HepG2 (cell line): ENCODE measurements around the gene THPO. TPM values are rescaled to one million over a fixed set of nuclear protein-coding genes. Genes with fewer than 3 reads are reported as not detected.

ENCODE experiments used
- ATAC-seq: fragments of 200-7000 bp; cut with Tn5 transposase; 3 replicates; pipeline ENCODE4 v1.9.1; 2020; ENCODE audit warnings: mild to moderate bottlenecking, moderate library complexity
- BruUV-seq: library from RNA; stranded (reverse); fragments of 400-500 nt; replicated peaks from 2 replicates; lab custom pipeline; 2021; lab: Mats Ljungman, UMichigan
- CTCF ChIA-PET: fragments of 300-600 bp; formaldehyde crosslinking; extraction: SDS; loops from one replicate; lab custom pipeline; 2021; ENCODE audit warnings: low total read pairs, inconsistent platforms, low intra/inter-chr PET ratio; lab: Yijun Ruan, JAX
- POLR2A ChIA-PET: fragments of 350-600 bp; sonication (Branson Sonifier 250); formaldehyde crosslinking; loops from one replicate; lab custom pipeline; 2020; ENCODE audit warnings: antibody characterized with exemption, inconsistent platforms; lab: Yijun Ruan, JAX
- DNase-seq: peaks from one replicate; pipeline ENCODE4 v3.0.0-alpha.2; 2015; ENCODE audit warnings: low spot score
- FAIRE-seq: peaks from 3 replicates; lab custom pipeline; 2011; peaks lifted over from hg19 to GRCh38; lab: Jason Lieb, UNC
- H2AFZ ChIP-seq: one replicate; pipeline ENCODE4 v1.6.1; 2011; ENCODE audit warnings: low read length, inconsistent platforms
- H3K27ac ChIP-seq: fragments of 300-600 bp; 3 replicates; pipeline ENCODE4 v1.8.0; 2011; ENCODE audit warnings: mixed run types, mild to moderate bottlenecking, mixed read lengths, low read length, inconsistent platforms; ENCODE audit not compliant: insufficient read depth; ENCODE audit errors: extremely low read length
- H3K27me3 ChIP-seq, 2 experiments: fragments of 200-600 bp in 1 of 2; 2 replicates in 1 of 2; 3 replicates in 1 of 2; pipeline versions ENCODE4 v1.6.0 to v1.8.0; 2011; ENCODE audit warnings: low read length in 2 of 2, mild to moderate bottlenecking in 2 of 2, moderate library complexity in 2 of 2, inconsistent platforms in 1 of 2; ENCODE audit not compliant: insufficient read depth in 2 of 2, control insufficient read depth in 1 of 2
- H3K36me3 ChIP-seq, 2 experiments: fragments of 200-600 bp in 1 of 2; replicated peaks in 1 of 2; 2 replicates in 1 of 2; 3 replicates in 1 of 2; pipeline versions ENCODE4 v1.5.1 to v1.8.0; 2011; ENCODE audit warnings: low read length in 2 of 2, inconsistent platforms in 1 of 2; ENCODE audit not compliant: insufficient read depth in 2 of 2, control insufficient read depth in 1 of 2
- H3K4me1 ChIP-seq: 2 replicates; pipeline ENCODE4 v1.5.1; 2012; ENCODE audit warnings: low read length, inconsistent platforms; ENCODE audit not compliant: insufficient read depth
- H3K4me2 ChIP-seq: 2 replicates; pipeline ENCODE4 v1.6.0; 2011; ENCODE audit warnings: low read depth, low read length, inconsistent platforms
- H3K4me3 ChIP-seq, 3 experiments: fragments of 200-600 bp in 1 of 3; sonication (generic), shearing (Covaris generic) in 1 of 3; replicated peaks in 1 of 3; 2 replicates each; pipeline ENCODE4 v1.5.1; 2011 to 2016; ENCODE audit warnings: low read length in 3 of 3, inconsistent platforms in 2 of 3, low read depth in 2 of 3, mild to moderate bottlenecking in 2 of 3, control low read depth in 1 of 3, mixed read lengths in 1 of 3; ENCODE audit not compliant: insufficient read depth in 1 of 3
- H3K79me2 ChIP-seq: one replicate; pipeline ENCODE4 v1.6.1; 2011; ENCODE audit warnings: low read length, inconsistent platforms; ENCODE audit not compliant: insufficient read depth
- H3K9ac ChIP-seq: 2 replicates; pipeline ENCODE4 v1.6.0; 2011; ENCODE audit warnings: mild to moderate bottlenecking, low read depth, low read length, inconsistent platforms; ENCODE audit not compliant: insufficient read depth
- H3K9me3 ChIP-seq: 2 replicates; pipeline ENCODE4 v1.5.1; 2012; ENCODE audit warnings: mild to moderate bottlenecking, low read length
- H4K20me1 ChIP-seq: 2 replicates; pipeline ENCODE4 v1.6.0; 2011; ENCODE audit warnings: inconsistent platforms, mild to moderate bottlenecking, low read length, moderate library complexity; ENCODE audit not compliant: insufficient read depth
- AGO2 ChIP-seq: fragments of 200-400 bp; formaldehyde crosslinking; optimal IDR thresholded peaks from 2 replicates; pipeline ENCODE3; 2017; ENCODE audit warnings: mild to moderate bottlenecking, low read depth, low read length, moderate library complexity
- SOX5 ChIP-seq: IDR thresholded peaks from 2 replicates; pipeline ENCODE4 v1.6.1; 2016; ENCODE audit warnings: borderline replicate concordance
- WGBS: methylation state at CpG from one replicate; pipeline ENCODE4 v1.1.6; 2017; ENCODE audit warnings: low lambda C conversion rate; 5-methylcytosine and 5-hydroxymethylcytosine counted together
- in situ Hi-C: cut with HindIII; loops from 2 replicates; pipeline ENCODE4 v1.10.0; 2017; ENCODE audit warnings: low pct_unique_long_range_greater_than_20kb; ENCODE audit not compliant: extremely low pct_ligation_motif_present
- intact Hi-C: fragments of 100-400 bp; cut with micrococcal nuclease; formaldehyde crosslinking; loops from one replicate; pipeline ENCODE4 v1.10.0; 2022; ENCODE audit not compliant: unreplicated experiment
- polyA plus RNA-seq, 8 experiments: library from polyadenylated mRNA; depleted of rRNA in 3 of 8; stranded (reverse) in 7 of 8; unstranded in 1 of 8; fragments of >200 nt; fragmentation: Illumina TruSeq in 4 of 8; extraction: Trizol in 4 of 8; gene quantifications; 2 replicates each; pipeline versions ENCODE4 v1.2.1 to v1.2.3, GENCODE V29; 2011 to 2016; ENCODE audit warnings: low read depth in 4 of 8, missing spikeins in 1 of 8, mixed read lengths in 1 of 8; ENCODE audit not compliant: insufficient read depth in 1 of 8
- total RNA-seq, 5 experiments: library from RNA; depleted of rRNA; stranded (reverse); fragments of >200 nt; fragmentation: Illumina TruSeq; extraction: Trizol; gene quantifications; 2 replicates each; pipeline ENCODE4 v1.2.3, GENCODE V29; 2016; ENCODE audit warnings: low read depth in 1 of 5
- TF ChIP-seq, protein P1 (sequence below): sonication (generic); formaldehyde crosslinking; IDR thresholded peaks from 2 replicates; pipeline ENCODE4 v1.4.0; 2020; ENCODE audit warnings: missing genetic modification reagents, borderline replicate concordance
- TF ChIP-seq, protein P2 (sequence below): sonication (generic); formaldehyde crosslinking; IDR thresholded peaks from 2 replicates; pipeline ENCODE4 v1.4.0; 2020; ENCODE audit warnings: missing genetic modification reagents; ENCODE audit errors: not compliant biosample characterization

Gene THPO
- total and polyA plus RNA-seq, 2 of the 13 experiments (the other 11 are each of a cell fraction or from before 2014, with no cell fraction given) = 2.8 to 4.8 TPM

DNA sequence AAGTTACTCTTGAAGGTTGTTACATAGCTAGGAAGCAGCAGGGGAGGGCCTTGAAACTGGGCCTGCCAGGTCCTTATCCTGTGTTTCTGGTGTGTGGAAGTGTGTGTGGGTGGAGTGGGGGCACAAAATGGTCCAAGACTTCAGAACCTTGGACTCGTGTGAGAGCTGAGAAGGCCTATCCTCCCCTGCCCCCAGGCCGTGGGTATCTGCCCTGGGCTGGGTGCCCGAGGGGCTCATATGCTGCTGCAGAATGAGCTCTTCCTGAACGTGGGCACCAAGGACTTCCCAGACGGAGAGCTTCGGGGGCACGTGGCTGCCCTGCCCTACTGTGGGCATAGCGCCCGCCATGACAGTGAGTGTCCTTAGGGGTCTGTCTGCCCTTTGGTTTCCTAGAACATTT, 6.3 kb upstream of the THPO start (continued):
- TF ChIP-seq, protein P1, sequence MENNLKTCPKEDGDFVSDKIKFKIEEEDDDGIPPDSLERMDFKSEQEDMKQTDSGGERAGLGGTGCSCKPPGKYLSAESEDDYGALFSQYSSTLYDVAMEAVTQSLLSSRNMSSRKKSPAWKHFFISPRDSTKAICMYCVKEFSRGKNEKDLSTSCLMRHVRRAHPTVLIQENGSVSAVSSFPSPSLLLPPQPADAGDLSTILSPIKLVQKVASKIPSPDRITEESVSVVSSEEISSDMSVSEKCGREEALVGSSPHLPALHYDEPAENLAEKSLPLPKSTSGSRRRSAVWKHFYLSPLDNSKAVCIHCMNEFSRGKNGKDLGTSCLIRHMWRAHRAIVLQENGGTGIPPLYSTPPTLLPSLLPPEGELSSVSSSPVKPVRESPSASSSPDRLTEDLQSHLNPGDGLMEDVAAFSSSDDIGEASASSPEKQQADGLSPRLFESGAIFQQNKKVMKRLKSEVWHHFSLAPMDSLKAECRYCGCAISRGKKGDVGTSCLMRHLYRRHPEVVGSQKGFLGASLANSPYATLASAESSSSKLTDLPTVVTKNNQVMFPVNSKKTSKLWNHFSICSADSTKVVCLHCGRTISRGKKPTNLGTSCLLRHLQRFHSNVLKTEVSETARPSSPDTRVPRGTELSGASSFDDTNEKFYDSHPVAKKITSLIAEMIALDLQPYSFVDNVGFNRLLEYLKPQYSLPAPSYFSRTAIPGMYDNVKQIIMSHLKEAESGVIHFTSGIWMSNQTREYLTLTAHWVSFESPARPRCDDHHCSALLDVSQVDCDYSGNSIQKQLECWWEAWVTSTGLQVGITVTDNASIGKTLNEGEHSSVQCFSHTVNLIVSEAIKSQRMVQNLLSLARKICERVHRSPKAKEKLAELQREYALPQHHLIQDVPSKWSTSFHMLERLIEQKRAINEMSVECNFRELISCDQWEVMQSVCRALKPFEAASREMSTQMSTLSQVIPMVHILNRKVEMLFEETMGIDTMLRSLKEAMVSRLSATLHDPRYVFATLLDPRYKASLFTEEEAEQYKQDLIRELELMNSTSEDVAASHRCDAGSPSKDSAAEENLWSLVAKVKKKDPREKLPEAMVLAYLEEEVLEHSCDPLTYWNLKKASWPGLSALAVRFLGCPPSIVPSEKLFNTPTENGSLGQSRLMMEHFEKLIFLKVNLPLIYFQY (CRISPR knock-in tag) = no peak

DNA sequence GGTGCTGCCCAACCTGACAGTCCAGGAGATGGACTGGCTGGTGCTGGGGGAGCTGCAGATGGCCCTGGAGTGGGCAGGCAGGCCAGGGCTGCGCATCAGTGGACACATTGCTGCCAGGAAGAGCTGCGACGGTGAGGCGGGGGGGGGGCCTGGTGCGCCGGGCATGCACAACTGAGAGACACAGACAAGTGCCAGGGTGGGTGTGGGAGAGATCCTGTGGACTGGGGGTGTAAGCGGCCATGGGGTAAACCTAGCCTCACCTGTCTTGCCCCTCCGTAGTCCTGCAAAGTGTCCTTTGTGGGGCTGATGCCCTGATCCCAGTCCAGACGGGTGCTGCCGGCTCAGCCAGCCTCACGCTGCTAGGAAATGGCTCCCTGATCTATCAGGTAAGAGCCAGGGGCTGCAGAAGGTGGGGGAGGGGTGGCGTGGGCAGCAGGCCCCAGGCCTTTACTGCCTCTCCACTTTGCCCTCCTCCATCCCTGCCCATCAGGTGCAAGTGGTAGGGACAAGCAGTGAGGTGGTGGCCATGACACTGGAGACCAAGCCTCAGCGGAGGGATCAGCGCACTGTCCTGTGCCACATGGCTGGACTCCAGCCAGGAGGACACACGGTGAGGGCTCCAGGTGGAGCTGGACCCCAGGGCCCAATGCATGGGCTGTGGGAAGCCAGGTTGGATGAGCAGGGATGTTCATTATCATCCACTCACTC, 5.2 kb upstream of the THPO start:
- TF ChIP-seq, protein P2, sequence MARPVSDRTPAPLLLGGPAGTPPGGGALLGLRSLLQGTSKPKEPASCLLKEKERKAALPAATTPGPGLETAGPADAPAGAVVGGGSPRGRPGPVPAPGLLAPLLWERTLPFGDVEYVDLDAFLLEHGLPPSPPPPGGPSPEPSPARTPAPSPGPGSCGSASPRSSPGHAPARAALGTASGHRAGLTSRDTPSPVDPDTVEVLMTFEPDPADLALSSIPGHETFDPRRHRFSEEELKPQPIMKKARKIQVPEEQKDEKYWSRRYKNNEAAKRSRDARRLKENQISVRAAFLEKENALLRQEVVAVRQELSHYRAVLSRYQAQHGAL = no peak
- TF ChIP-seq SOX5 (CRISPR knock-in tag) = no peak
- TF ChIP-seq AGO2 = peak; percentile 29
- Histone ChIP-seq H3K79me2 (peaks cover 13% of the 10 kb centered on the region), H3K27me3 (no peaks in the 10 kb centered on the region; a peak in 1 of 5 replicates), H4K20me1 (no peaks in the 10 kb centered on the region), H3K27ac (no peak overlapping the region), H3K36me3 (peaks cover 8 to 27% of the 10 kb centered on the region in 2 experiments; a peak in 4 of 5 replicates), H3K4me1 (peaks cover 12% of the 10 kb centered on the region; the same call in 1 of the 2 replicates), H3K9ac (no peak overlapping the region), H3K4me2 (no peak overlapping the region), H3K9me3 (no peaks in the 10 kb centered on the region), H3K4me3 (no peak overlapping the region), H2AFZ (no peak overlapping the region)
- ATAC-seq = no peak
- in situ Hi-C loops (no loop called here), intact Hi-C loops (no loop called here)
- no peak for FAIRE-seq
- no CpG with 5 or more reads among the region's 15 CpGs for whole genome bisulfite sequencing
- BruUV-seq = no TSS peak
- ChIA-PET POLR2A (no interaction called here), CTCF (no interaction called here)
- no peak for DNase-seq
